Stimulated activated CD8-positive, alpha-beta memory T cell treated with anti-CD3 and anti-CD28 coated beads, Interleukin-4, amount 100 ng/mL, for 1 hour (primary cell): ENCODE results near the gene ZNF732.
"Not testable (repeated sequence)": the region's sequence is repeated elsewhere in the genome, so short reads cannot be mapped to it uniquely, and the experiment has no call there.

Experiments
- DNase-seq, 2 donors: peaks; one replicate each; pipeline ENCODE4 v3.0.0-alpha.2; 2020; ENCODE audit warnings: low read depth in 2 of 2, low spot score in 1 of 2

Gene ZNF732

DNA sequence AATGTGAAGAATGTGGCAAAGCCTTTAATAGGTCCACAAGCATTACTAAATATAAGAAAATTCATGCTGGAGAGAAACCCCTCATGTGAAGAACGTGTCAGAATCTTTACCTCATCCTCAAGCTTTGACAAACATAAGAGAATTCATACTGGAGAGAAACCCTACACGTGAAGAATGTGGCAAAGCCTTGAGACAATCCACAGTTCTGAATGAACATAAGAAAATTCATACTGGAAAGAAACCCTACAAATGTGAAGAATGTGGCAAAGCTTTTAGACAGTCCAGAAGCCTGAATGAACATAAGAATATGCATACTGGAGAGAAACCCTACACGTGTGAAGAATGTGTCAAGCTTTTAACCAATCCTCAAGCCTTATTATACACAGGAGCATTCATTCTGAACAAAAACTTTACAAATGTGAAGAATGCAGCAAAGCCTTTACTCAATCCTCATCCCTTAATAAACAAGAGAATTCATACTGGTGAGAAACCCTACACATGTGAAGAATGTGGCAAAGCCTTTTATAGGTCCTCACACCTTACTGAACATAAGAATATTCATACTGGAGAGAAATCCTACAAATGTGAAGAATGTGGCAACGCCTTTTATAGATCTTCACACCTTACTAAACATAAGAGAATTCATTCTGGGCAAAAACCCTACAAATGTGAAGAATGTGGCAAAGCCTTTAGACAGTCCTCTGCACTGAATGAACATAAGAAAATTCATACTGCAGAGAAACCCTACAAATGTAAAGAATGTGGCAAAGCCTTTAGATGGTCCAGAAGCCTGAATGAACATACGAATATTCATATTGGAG is 51.1 kb downstream of the ZNF732 start:
- DNase-seq = no peak

GRCh38 chr4:252065-252601 is 53.1 kb downstream of the ZNF732 start:
- no peak for DNase-seq

GRCh38 chr4:244471-244870 is 60.8 kb downstream of the ZNF732 start:
- no peak for DNase-seq

GRCh38 chr4:243426-243825 is 61.8 kb downstream of the ZNF732 start:
- no peak for DNase-seq

DNA sequence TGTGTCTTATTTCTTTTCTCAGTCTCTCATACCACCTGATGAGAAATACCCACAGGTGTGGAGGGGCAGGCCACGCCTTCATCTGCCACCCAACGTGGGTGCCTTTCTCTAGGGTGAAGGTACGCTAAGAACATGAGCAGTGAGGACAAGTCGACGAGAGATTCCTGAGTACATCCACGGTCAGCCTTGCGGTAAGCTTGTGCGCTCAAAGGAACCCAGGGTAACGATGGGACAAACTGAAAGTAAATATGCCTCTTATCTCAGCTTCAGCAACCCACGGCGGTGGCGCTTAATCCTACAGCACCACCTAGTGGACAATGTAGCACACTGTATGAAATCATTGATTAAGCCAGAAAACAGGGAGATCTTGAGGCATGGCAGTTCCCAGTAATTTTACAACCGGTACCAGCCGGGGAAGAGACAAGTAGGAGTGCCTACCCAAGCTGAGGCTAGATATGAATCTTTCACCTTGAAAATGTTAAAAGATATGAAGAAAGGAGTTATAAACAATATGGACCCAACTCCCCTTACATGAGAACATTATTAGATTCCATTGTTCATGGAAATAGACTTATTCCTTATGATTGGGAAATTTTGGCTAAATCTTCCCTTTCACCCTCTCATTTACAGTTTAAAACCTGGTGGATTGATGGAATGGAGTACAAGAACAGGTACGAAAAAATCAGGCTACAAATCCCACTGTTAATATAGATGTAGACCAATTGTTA is 63.0 kb downstream of the ZNF732 start:
- DNase-seq = peak; percentile 26 to 49

- DNase-seq = not testable (repeated sequence)
Observed at GRCh38 chr4:241411-241810, 63.9 kb downstream of the ZNF732 start.

DNA sequence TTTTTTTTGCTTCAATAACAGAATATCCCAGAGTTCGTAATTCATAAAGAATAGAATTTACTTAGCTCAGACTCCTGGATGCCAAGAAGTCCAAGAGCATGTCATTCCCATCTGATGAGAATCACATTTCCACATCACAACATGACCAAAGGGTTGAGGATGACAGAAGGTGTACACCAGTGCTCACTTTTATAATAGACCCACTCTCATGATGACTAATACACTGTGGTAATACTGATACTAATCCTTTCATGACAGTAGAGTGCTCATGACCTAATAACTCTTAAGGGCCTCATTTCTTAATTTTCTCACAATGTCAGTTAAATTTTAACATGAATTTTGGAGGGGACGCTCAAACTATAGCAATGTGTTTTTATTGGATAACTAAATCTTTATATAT is 69.2 kb downstream of the ZNF732 start:
- DNase-seq = no peak

- no peak for DNase-seq
Observed at GRCh38 chr4:234178-234577, 71.1 kb downstream of the ZNF732 start.

- DNase-seq = no peak
Observed at GRCh38 chr4:223913-224497, 81.3 kb downstream of the ZNF732 start.
